HEK293 (cell line): Measurements from ENCODE around the gene ARMS2.

ENCODE experiments used
- CTCF ChIA-PET: fragments of 350-600 bp; formaldehyde crosslinking; extraction: SDS; loops from one replicate; lab custom pipeline; 2021; ENCODE audit warnings: antibody characterized with exemption; lab: Yijun Ruan, JAX
- POLR2A ChIA-PET: fragments of 300-600 bp; formaldehyde crosslinking; extraction: SDS; loops from one replicate; lab custom pipeline; 2020; ENCODE audit warnings: antibody characterized with exemption, inconsistent platforms; lab: Yijun Ruan, JAX
- H3K27ac ChIP-seq: fragments of 200-500 bp; sonication (Bioruptor generic); 2 replicates; pipeline ENCODE4 v1.5.1; 2014; ENCODE audit warnings: low read depth, low read length, control low read depth, inconsistent platforms; ENCODE audit errors: extremely low read depth
- H3K36me3 ChIP-seq, 2 experiments: fragments of 200-500 bp in 1 of 2; sonication (Bioruptor generic) in 1 of 2; 1 replicate in 1 of 2; 2 replicates in 1 of 2; pipeline ENCODE4 v1.5.1; 2014 to 2017; ENCODE audit warnings: inconsistent platforms in 2 of 2, low read length in 2 of 2; ENCODE audit not compliant: control insufficient read depth in 2 of 2, insufficient read depth in 1 of 2
- H3K4me1 ChIP-seq: fragments of 200-500 bp; sonication (Bioruptor generic); 2 replicates; pipeline ENCODE4 v1.5.1; 2014; ENCODE audit warnings: mild to moderate bottlenecking, low read length, inconsistent platforms; ENCODE audit not compliant: control insufficient read depth, insufficient read depth
- H3K4me3 ChIP-seq: 2 replicates; pipeline ENCODE4 v1.5.1; 2011; ENCODE audit warnings: low read depth, mild to moderate bottlenecking, control low read depth, low read length, moderate library complexity
- H3K9me3 ChIP-seq: fragments of 200-500 bp; sonication (Bioruptor generic); 2 replicates; pipeline ENCODE4 v1.5.1; 2014; ENCODE audit warnings: low read depth, low read length, inconsistent platforms; ENCODE audit not compliant: control insufficient read depth, insufficient read depth
- ATF2 ChIP-seq: fragments of 450-650 bp; formaldehyde crosslinking; IDR thresholded peaks from 2 replicates; pipeline ENCODE4 v1.5.1; 2016; ENCODE audit warnings: missing biosample characterization, missing genetic modification characterization, low read depth
- EGR2 ChIP-seq: fragments of 450-650 bp; formaldehyde crosslinking; IDR thresholded peaks from 2 replicates; pipeline ENCODE4 v1.5.1; 2016; ENCODE audit warnings: low read depth, missing biosample characterization, missing genetic modification characterization
- KLF17 ChIP-seq: fragments of 450-650 bp; formaldehyde crosslinking; IDR thresholded peaks from 2 replicates; pipeline ENCODE4 v1.5.1; 2016; ENCODE audit warnings: missing biosample characterization, missing genetic modification characterization
- SCRT1 ChIP-seq: fragments of 450-650 bp; formaldehyde crosslinking; IDR thresholded peaks from 2 replicates; pipeline ENCODE4 v1.5.1; 2016; ENCODE audit warnings: missing biosample characterization, missing genetic modification characterization, borderline replicate concordance
- ZNF121 ChIP-seq: fragments of 450-650 bp; formaldehyde crosslinking; IDR thresholded peaks from 2 replicates; pipeline ENCODE4 v1.5.1; 2016; ENCODE audit warnings: missing biosample characterization, missing genetic modification characterization
- ZNF155 ChIP-seq: fragments of 450-650 bp; formaldehyde crosslinking; IDR thresholded peaks from 2 replicates; pipeline ENCODE4 v1.5.1; 2016; ENCODE audit warnings: missing biosample characterization, missing genetic modification characterization
- ZNF157 ChIP-seq: fragments of 450-650 bp; formaldehyde crosslinking; IDR thresholded peaks from 2 replicates; pipeline ENCODE4 v1.5.1; 2016; ENCODE audit warnings: missing biosample characterization, missing genetic modification characterization
- ZNF169 ChIP-seq: fragments of 450-650 bp; formaldehyde crosslinking; IDR thresholded peaks from 2 replicates; pipeline ENCODE4 v1.5.1; 2016; ENCODE audit warnings: missing biosample characterization, missing genetic modification characterization
- ZNF184 ChIP-seq: fragments of 450-650 bp; IDR thresholded peaks from 2 replicates; pipeline ENCODE4 v1.5.1; 2018; ENCODE audit warnings: missing biosample characterization, mild to moderate bottlenecking, missing genetic modification characterization
- ZNF514 ChIP-seq: fragments of 450-650 bp; formaldehyde crosslinking; IDR thresholded peaks from 2 replicates; pipeline ENCODE4 v1.5.1; 2016; ENCODE audit warnings: missing biosample characterization, missing genetic modification characterization
- ZNF585B ChIP-seq: fragments of 450-650 bp; formaldehyde crosslinking; IDR thresholded peaks from 2 replicates; pipeline ENCODE4 v1.5.1; 2016; ENCODE audit warnings: missing biosample characterization, missing genetic modification characterization
- ZNF600 ChIP-seq: fragments of 450-650 bp; formaldehyde crosslinking; IDR thresholded peaks from 2 replicates; pipeline ENCODE4 v1.5.1; 2016; ENCODE audit warnings: missing biosample characterization, missing genetic modification characterization
- ZNF610 ChIP-seq: fragments of 450-650 bp; formaldehyde crosslinking; IDR thresholded peaks from 2 replicates; pipeline ENCODE4 v1.5.1; 2016; ENCODE audit warnings: missing biosample characterization, missing genetic modification characterization, borderline replicate concordance
- ZNF658 ChIP-seq: fragments of 450-650 bp; formaldehyde crosslinking; IDR thresholded peaks from 2 replicates; pipeline ENCODE4; 2016; ENCODE audit warnings: missing biosample characterization, missing genetic modification characterization
- ZNF701 ChIP-seq: fragments of 450-650 bp; formaldehyde crosslinking; IDR thresholded peaks from 2 replicates; pipeline ENCODE4 v1.5.1; 2016; ENCODE audit warnings: missing biosample characterization, missing genetic modification characterization
- ZSCAN18 ChIP-seq: fragments of 450-650 bp; formaldehyde crosslinking; IDR thresholded peaks from 2 replicates; pipeline ENCODE4 v1.5.1; 2016; ENCODE audit warnings: missing biosample characterization, missing genetic modification characterization
- ZSCAN23 ChIP-seq: fragments of 450-650 bp; formaldehyde crosslinking; IDR thresholded peaks from 2 replicates; pipeline ENCODE4 v1.5.1; 2016; ENCODE audit warnings: missing biosample characterization, missing genetic modification characterization
- ZSCAN5A ChIP-seq: fragments of 450-650 bp; formaldehyde crosslinking; IDR thresholded peaks from 2 replicates; pipeline ENCODE4 v1.5.1; 2016; ENCODE audit warnings: missing biosample characterization, missing genetic modification characterization
- TF ChIP-seq, protein P1 (sequence below): fragments of 450-650 bp; formaldehyde crosslinking; IDR thresholded peaks from 2 replicates; pipeline ENCODE4 v1.5.1; 2017; ENCODE audit warnings: missing biosample characterization, missing genetic modification characterization
- TF ChIP-seq, protein P2 (sequence below): fragments of 450-650 bp; formaldehyde crosslinking; IDR thresholded peaks from 2 replicates; pipeline ENCODE4 v1.5.1; 2016; ENCODE audit warnings: missing biosample characterization, missing genetic modification characterization

Gene ARMS2

DNA sequence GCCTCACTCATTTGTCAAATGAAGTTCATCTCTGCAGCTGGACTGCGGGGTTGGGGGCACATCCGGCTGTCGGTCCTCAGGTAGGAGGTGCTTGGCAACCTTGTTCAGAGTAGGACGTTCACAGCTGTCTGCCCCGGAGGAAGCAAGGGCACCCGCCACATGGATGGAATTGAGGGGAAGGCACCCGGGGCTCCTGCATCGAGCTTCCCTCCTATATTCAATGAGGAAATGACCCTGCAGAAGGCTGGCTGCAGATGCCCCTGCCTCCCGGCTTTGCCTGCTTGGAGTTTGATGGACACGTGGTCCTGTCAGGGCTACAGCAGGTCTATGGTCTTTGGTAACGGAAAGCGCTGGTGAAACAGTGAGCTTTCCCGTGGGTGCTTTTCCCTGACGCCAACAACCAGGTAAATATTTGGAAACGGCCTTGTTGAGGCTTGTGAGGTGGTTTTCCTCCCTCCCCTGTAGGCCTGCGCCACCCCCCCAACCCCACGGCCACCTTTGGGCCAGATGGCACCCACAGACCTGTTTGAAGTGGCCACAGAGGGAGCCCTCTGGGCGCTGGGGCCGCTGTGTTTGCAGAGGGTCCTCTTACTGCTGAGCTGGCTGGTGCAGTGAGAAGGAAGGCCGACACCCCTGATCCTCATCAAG lies 39.8 kb downstream of the ARMS2 start (continued):
- no peak for TF ChIP-seq ATF2 (tag by site-specific recombination)
- no peak for TF ChIP-seq ZNF155 (tag by site-specific recombination)
- TF ChIP-seq, all 188 proteins: peak for 0

DNA sequence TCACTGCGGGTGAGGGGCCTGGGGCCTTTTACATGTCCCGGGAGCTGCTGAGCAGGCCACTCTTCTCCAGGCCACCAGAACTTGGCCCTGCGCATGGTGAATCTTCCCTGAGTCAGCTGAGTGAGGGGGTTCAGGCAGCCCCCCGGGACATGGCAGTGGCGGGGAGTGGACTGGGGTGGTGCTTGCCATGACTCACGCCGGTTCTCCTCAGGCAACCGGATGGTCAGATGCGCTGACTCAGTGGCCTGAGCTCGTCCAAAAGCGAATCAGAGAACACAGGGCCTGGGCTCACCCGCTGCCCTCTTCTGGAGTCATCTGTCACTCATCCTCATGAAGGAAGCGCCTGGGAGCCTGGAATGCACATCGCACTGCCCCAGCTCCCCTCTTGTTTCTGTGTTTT lies 40.4 kb downstream of the ARMS2 start:
- Histone ChIP-seq H3K4me3 (no peak overlapping the region), H3K9me3 (no peaks in the 10 kb centered on the region), H3K4me1 (peaks cover 4% of the 10 kb centered on the region; the same call in 1 of the 2 replicates), H3K27ac (no peak overlapping the region), H3K36me3 (no peaks in the 10 kb centered on the region)
- ChIA-PET POLR2A (no interaction called here), CTCF (no interaction called here)
- TF ChIP-seq, protein P1, sequence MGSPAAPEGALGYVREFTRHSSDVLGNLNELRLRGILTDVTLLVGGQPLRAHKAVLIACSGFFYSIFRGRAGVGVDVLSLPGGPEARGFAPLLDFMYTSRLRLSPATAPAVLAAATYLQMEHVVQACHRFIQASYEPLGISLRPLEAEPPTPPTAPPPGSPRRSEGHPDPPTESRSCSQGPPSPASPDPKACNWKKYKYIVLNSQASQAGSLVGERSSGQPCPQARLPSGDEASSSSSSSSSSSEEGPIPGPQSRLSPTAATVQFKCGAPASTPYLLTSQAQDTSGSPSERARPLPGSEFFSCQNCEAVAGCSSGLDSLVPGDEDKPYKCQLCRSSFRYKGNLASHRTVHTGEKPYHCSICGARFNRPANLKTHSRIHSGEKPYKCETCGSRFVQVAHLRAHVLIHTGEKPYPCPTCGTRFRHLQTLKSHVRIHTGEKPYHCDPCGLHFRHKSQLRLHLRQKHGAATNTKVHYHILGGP (tag by site-specific recombination), result no peak
- TF ChIP-seq ZSCAN23 (no peak), SCRT1 (tag by site-specific recombination) (no peak), KLF17 (tag by site-specific recombination) (no peak), ZNF701 (no peak), ZNF610 (no peak), ZNF600 (tag by site-specific recombination) (no peak), EGR2 (no peak), ZNF514 (tag by site-specific recombination) (no peak), ZSCAN18 (tag by site-specific recombination) (no peak), ZNF121 (tag by site-specific recombination) (no peak), ZSCAN5A (tag by site-specific recombination) (no peak), ZNF585B (tag by site-specific recombination) (no peak), ZNF169 (tag by site-specific recombination) (no peak), ZNF184 (no peak), ZNF157 (tag by site-specific recombination) (no peak), ZNF658 (tag by site-specific recombination) (no peak)
- TF ChIP-seq, protein P2, sequence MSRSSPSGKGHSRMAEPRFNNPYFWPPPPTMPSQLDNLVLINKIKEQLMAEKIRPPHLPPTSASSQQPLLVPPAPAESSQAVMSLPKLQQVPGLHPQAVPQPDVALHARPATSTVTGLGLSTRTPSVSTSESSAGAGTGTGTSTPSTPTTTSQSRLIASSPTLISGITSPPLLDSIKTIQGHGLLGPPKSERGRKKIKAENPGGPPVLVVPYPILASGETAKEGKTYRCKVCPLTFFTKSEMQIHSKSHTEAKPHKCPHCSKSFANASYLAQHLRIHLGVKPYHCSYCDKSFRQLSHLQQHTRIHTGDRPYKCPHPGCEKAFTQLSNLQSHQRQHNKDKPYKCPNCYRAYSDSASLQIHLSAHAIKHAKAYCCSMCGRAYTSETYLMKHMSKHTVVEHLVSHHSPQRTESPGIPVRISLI (tag by site-specific recombination), result no peak
